NB4 (cell line): ENCODE results near the gene RAB3IL1.

Experiments used
- CTCF ChIP-seq: IDR thresholded peaks from one replicate; pipeline ENCODE4 v1.5.1; 2012; ENCODE audit warnings: low read depth, low read length
- MAX ChIP-seq: IDR thresholded peaks from 2 replicates; pipeline ENCODE4 v1.6.1; 2011; ENCODE audit warnings: low read depth, low read length
- MYC ChIP-seq: IDR thresholded peaks from 2 replicates; pipeline ENCODE4 v1.6.1; 2011; ENCODE audit warnings: low read depth, low read length
- POLR2A ChIP-seq: IDR thresholded peaks from 2 replicates; pipeline ENCODE4 v1.6.1; 2011; ENCODE audit warnings: mild to moderate bottlenecking; ENCODE audit not compliant: insufficient read length; ENCODE audit errors: extremely low read depth

GRCh38 chr11:61905801-61906521 lies 11.4 kb downstream of the RAB3IL1 start:
- TF ChIP-seq CTCF (no peak), POLR2A (no peak), MAX (no peak), MYC (no peak)
